ENCODE data around the gene HNRNPH1.

GRCh38 chr5:179599973-179600372, 23.5 kb downstream of the HNRNPH1 start:
- TF ChIP-seq CTCF (IDR thresholded peaks at IDR 0.05) (no peak), POLR2A (IDR thresholded peaks at IDR 0.05) (no peak)
